HG03095 (cell line): ENCODE data around the gene EME1.

Experiments used
- ATAC-seq: cut with Tn5 transposase; IDR thresholded peaks from one replicate; pipeline ENCODE4 v1.9.1; 2021; ENCODE audit warnings: moderate library complexity; ENCODE audit not compliant: unreplicated experiment

The EME1 gene

GRCh38 chr17:50347894-50348291, 25.1 kb upstream of the EME1 start:
- no peak for ATAC-seq

- no peak for ATAC-seq
Observed at GRCh38 chr17:50348522-50349242, 24.3 kb upstream of the EME1 start.

DNA sequence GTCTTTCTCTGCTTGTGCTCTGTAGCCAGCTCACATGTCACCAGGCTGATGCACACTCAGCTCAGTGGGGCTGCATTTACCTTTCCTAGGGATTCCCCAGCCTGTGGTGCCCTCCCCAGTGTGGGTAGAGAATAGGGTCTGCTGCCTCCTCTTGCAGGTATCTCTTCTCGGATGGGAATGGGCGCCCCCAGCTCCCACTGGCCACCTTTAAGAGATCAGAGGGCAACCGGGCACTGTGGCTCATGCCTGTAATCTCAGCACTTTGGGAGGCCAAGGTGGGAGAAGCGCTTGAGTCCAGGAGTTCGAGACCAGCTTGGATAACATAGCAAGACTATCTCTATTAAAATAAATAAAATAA, 23.8 kb upstream of the EME1 start:
- no peak for ATAC-seq

- ATAC-seq = no peak
Observed at GRCh38 chr17:50350733-50351132, 22.3 kb upstream of the EME1 start.

- ATAC-seq = no peak
Observed at GRCh38 chr17:50352072-50352692, 20.8 kb upstream of the EME1 start.

DNA sequence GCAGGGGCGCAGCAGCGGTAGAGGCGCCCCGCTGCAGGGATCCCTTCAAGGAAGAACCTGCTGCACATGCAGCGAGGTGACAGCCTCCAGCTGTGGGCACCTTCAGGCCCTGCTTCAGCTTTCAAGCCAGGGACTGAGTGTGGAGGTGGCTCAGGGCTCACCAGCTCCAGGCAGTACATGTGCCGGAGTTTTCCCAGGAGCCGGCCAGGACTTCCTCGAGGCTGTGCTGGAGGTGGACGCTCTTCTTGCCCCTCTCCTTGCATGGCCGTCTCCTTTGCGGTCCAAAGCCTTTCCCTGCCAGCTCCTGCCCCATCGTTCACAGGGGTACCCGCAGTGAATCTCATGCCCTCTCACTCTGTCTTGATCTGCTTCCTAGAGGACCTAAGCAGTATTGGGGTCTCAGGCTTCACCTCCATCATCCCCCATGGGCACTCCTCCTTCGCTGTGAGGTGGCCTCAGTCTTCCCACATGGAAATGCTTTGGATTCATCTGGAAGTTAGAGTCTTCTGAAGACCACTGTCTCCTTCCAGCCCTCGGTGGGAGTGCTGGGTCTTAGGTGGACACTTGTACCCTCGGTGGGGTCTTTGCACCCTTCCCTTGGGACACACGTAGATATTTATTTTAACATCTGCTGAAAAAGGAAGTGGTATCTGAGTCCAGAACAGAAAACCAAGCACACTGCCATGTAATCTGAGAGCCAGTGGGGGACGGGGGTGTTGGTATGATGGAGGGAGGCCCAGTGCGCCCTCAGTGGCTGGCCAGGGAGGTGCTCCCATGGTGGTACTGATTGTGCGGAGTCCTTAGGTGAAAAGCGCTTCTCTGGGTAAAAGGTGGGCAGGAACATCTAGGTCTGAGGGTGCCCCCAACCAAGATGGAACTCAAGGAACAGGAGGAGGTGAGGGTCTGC, 20.1 kb upstream of the EME1 start:
- no peak for ATAC-seq

- ATAC-seq = no peak
Observed at GRCh38 chr17:50353600-50354195, 19.3 kb upstream of the EME1 start.

DNA sequence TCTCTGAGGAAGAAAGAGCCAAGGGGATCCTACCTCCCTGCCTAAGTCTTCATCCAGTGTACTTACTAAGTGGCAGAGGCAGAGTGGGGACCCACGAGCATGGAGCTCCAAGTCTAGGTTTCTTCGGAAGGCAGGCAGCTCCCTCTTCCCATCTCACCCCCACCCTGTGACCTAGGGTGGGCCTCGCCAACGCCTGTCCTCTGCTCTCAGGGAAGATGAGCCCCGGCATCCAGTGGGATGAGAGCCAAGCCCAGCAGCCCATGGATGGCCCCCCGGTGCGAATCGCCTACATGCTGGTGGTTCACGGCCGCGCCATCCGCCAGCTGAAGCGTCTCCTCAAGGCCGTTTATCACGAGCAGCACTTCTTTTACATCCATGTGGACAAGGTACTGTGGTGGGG, 18.8 kb upstream of the EME1 start:
- ATAC-seq = no peak

DNA sequence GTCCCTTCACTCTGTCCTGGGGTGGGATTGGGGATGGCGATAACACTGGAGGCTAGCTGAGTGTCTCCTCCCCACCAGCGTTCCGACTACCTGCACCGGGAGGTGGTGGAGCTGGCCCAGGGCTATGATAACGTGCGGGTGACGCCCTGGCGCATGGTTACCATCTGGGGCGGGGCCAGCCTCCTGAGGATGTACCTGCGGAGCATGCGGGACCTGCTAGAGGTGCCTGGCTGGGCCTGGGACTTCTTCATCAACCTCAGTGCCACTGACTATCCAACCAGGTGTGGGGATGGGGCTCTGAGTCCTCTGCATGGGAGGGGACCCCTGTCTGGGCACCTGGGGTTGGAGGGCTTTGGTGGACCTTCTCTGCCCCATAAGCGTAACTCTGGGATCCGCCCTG, 18.3 kb upstream of the EME1 start:
- no peak for ATAC-seq

- no peak for ATAC-seq
Observed at GRCh38 chr17:50355336-50355700, 17.7 kb upstream of the EME1 start.

DNA sequence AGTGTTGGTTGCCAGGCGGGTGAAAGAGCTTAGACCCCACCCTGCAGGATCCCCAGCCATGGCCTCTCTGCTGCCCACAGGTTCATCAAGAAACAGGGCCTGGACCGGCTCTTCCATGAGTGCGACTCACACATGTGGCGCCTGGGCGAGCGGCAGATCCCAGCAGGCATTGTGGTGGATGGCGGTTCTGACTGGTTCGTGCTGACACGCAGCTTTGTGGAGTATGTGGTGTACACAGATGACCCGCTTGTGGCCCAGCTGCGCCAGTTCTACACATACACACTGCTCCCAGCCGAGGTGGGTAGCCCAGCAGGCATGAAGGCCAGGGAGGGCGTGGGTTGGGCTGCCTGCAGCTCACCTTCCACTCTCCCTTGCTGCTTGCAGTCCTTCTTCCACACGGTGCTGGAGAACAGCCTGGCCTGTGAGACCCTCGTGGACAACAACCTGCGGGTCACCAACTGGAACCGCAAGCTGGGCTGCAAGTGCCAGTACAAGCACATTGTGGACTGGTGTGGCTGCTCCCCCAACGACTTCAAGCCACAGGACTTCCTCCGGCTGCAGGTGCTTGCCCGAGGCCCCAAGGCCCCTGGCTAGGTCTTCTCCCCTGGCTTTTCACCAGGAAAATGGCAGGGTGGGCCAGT, 17.2 kb upstream of the EME1 start:
- ATAC-seq = no peak

GRCh38 chr17:50356418-50356817, 16.6 kb upstream of the EME1 start:
- no peak for ATAC-seq

- no peak for ATAC-seq
Observed at GRCh38 chr17:50356892-50357510, 16.0 kb upstream of the EME1 start.

DNA sequence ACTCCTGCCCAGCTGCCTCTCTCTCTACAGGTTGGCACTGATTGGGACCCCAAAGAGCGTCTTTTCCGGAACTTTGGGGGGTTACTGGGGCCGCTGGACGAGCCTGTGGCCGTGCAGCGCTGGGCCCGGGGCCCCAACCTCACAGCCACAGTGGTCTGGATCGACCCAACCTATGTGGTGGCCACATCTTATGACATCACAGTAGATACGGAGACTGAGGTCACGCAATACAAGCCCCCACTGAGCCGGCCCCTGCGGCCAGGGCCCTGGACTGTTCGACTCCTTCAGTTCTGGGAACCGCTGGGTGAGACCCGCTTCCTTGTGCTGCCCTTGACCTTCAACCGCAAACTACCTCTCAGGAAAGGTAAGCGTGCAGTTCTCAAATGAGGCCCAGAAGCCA, 14.9 kb upstream of the EME1 start:
- ATAC-seq = no peak

GRCh38 chr17:50359005-50359699, 13.9 kb upstream of the EME1 start:
- no peak for ATAC-seq

- ATAC-seq = no peak
Observed at GRCh38 chr17:50359998-50360461, 13.0 kb upstream of the EME1 start.

DNA sequence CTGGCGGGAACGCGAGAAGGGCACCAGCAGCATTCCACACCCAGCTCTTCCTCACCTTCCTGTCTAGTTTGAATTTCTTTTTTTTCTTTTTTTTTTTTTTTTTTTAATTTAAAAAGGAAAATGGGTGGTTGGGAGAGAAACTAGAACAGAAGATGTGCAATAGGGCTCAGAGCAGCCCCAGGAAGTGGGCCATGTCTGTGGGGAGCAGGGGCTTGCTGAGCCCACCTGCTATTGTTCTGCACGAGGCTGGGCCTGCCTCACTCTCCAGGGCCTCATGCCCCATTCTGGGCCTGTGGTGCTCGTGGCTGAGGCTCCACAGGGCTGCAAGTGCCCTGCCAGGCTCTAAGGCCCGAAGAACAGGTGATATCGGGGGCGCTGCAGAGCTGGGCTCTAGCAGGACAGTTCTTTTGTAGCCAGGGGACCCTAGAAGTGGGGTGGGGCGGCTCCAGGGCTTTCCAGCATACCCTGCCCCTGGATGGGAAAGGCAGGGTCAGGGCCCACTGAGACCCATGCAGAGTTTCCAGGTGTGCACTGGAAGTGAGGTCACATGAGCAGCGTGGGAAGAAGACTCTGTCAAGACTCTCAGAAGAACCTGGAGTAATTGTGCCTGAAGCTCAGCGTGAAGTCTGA, 12.4 kb upstream of the EME1 start:
- no peak for ATAC-seq

- ATAC-seq = no peak
Observed at GRCh38 chr17:50361561-50362480, 11.2 kb upstream of the EME1 start.
